Fibroblast of skin of scalp (primary cell): ENCODE measurements around the gene SMAP1.
"Not testable (repeated sequence)": the region's sequence is repeated elsewhere in the genome, so short reads cannot be mapped to it uniquely, and the experiment has no call there.

ENCODE experiments used
- DNase-seq: peaks from one replicate; pipeline ENCODE4 v3.0.0-alpha.2; 2013

SMAP1 gene

GRCh38 chr6:70684794-70685493 is 17.3 kb downstream of the SMAP1 start:
- no peak for DNase-seq

DNA sequence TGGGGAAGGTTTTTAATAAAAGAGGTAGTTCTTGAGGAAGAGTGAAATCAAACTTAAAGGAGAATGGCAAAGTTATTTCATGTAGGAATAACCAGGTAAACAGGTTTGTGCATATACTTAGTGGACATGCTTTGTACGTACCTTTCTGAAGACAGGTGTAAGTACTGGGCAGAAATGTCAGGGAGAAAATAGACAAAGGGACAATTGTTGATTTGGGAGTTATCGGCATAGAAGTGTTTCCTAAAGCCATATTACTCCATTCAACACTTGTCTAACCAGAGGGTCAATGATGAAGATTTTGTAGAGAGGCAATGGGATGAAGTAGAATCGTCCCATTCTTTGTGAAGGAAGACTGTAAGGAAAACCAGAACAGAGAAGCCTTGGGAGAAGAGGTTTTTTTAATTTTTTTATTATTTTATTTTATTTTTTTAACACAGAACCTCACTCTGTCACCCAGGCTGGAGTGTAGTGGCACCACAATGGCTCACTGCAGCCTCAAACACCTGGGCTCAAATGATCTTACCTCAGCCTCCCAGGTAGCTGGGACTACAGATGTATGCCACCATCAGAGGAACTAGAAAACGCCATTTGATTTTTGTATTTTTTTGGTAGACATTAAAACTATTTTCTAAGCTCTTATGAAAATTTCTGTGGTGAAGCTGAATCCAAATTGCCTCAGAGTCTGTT is 18.0 kb downstream of the SMAP1 start:
- no peak for DNase-seq

- DNase-seq, result peak; percentile 47
Observed at GRCh38 chr6:70686548-70687133, 19.0 kb downstream of the SMAP1 start.

- no peak for DNase-seq
Observed at GRCh38 chr6:70693887-70694286, 26.2 kb downstream of the SMAP1 start.

GRCh38 chr6:70694371-70694770 is 26.7 kb downstream of the SMAP1 start:
- DNase-seq, result no peak

- no peak for DNase-seq
Observed at GRCh38 chr6:70700922-70701876, 33.5 kb downstream of the SMAP1 start.

GRCh38 chr6:70705772-70706171 is 38.1 kb downstream of the SMAP1 start:
- no peak for DNase-seq

DNA sequence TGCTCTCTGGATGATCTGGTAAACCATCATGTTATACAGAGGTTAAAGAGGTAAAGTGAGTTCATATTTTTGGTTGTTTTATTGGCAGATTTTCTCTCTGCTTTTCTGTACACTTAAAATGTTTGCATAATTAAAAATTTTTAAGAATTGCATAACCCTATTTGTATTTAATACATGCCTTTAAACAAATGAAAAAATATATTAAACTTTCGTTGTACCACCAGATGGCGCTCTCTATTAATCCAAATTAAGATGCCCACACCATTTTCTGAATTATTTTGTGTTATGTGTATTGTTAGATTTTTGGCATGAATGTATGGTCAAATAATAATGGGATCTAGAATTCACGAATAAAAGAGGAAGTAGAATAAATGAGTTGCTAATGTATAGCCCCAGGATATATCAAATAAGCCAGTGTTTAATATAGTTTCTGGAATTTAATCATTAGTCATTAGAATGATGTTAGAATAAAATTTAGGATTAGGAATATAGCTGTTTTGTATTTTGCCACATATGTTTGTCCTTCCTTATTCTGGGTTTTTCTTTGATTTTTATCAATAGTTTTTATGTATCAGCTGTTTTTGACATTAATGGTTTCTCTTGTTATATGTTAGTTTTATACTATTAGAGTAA is 38.9 kb downstream of the SMAP1 start:
- DNase-seq, result peak; percentile 54

- DNase-seq, result no peak
Observed at GRCh38 chr6:70707893-70708292, 40.2 kb downstream of the SMAP1 start.

- DNase-seq, result no peak
Observed at GRCh38 chr6:70708448-70708847, 40.8 kb downstream of the SMAP1 start.

DNA sequence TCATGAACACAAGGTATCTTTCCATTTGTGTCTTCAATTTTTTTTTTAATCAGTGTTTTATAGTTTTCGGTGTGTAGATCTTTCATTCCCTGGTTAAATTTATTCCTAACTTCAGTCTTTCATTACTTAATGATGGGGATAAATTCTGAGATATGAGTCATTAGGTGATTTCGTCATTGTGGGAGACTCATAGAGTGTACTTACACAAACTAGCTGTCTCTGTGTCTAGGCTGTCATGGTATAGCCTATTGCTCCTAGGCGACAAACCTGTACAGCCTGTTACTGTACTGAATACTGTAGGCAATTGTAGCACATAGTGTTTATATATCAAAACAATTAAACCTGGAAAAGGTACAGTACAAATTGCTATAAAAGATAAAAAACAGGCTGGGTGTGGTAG is 42.1 kb downstream of the SMAP1 start:
- DNase-seq, result peak; percentile 66

DNA sequence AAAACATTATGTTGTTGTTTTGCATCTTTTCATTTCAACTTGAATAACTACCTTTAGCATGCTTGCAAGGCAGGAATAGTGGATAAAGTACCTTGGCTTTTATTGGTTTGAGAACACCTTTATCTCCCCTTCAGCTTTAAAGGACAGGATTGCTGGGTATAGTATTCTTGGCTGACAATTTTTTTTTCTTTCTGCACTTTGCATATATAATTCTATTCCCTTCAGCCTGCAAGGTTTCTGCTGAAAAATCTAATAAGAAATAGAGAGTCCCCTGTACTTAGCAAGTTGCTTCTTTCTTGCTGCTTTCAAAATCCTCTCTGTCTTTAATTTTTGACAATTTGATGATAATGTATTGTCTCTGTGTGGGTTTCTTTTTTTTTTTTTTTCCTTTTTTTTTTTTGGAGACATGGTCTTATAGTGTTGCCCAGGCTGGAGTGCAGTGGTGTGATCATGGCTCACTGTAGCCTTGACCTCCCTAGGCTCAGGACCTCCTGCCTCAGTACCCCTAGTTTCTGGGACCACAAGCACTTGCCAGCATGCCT is 47.1 kb downstream of the SMAP1 start:
- DNase-seq, result no peak

GRCh38 chr6:70717038-70717801 is 49.5 kb downstream of the SMAP1 start:
- no peak for DNase-seq

- no peak for DNase-seq
Observed at GRCh38 chr6:70724524-70724923, 56.8 kb downstream of the SMAP1 start.

GRCh38 chr6:70725817-70726415 is 58.2 kb downstream of the SMAP1 start:
- peak; percentile 31 for DNase-seq

DNA sequence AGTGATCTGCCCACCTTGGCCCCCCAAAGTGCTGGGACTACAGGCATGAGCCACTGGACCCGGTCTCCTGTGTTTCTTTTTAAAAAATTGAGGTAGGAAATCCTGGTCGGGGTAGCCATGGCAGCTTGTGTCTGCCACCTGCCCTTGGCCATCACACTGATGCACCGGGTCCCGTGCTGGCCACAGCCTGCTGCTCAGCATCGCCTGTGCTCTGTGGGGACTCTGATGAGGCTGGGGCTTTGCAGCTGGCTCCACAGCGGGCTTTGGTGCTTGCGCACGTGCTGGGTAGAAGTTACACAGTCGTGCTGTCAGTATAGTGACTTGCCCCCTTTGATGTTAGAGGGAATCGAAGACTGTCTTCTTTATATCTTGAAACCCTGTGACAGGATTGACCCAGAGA is 66.7 kb downstream of the SMAP1 start:
- DNase-seq, result no peak

DNA sequence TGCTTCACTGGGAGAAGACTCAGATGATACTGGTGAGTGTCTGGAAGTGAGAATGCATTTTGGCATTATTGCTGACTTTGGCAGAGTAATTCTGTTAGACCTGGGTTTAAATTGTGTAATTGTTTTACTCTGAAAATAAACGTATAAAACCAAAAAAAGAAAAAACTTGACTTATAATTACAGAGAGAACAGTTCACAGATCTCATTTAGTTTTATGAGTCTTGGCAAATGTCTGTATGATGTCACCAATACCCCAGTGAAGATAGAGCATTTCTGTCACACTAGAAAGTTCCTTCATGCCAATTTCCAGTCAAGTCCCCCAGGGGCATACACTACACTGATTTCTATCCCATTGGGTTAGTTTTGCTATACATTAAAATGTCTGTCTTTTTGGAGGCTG is 67.3 kb downstream of the SMAP1 start:
- no peak for DNase-seq

GRCh38 chr6:70735513-70735912 is 67.8 kb downstream of the SMAP1 start:
- no peak for DNase-seq

GRCh38 chr6:70738028-70738427 is 70.3 kb downstream of the SMAP1 start:
- peak; percentile 6 for DNase-seq

GRCh38 chr6:70739534-70739933 is 71.9 kb downstream of the SMAP1 start:
- DNase-seq, result no peak

DNA sequence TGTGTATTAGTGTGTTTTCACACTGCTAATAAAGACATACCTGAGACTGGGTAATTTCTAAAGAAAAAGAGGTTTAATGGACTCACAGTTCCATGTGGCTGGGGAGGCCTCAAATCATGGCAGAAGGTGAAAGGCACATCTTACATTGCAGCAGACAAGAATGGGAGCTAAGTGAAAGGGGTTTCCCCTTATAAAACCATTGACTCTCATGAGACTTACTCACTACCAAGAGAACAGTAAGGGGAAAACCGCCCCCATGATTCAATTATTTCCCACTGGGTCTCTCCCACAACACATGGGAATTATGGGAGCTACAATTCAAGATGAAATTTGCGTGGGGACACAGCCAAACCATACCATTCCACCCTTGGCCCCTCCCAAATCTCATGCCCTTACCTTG is 73.1 kb downstream of the SMAP1 start:
- DNase-seq, result not testable (repeated sequence)
